HK-2 (cell line): ENCODE measurements around the gene SHISA8.

Source experiments
- DNase-seq: peaks from one replicate; pipeline ENCODE4 v3.0.0-alpha.2; 2018; ENCODE audit not compliant: unreplicated experiment

Gene SHISA8

GRCh38 chr22:41933411-41934177 lies 18.7 kb upstream of the SHISA8 start:
- DNase-seq, result no peak

- no peak for DNase-seq
Observed at GRCh38 chr22:41932353-41932752, 17.5 kb upstream of the SHISA8 start.

- DNase-seq, result no peak
Observed at GRCh38 chr22:41931701-41932269, 16.9 kb upstream of the SHISA8 start.

- DNase-seq, result no peak
Observed at GRCh38 chr22:41929418-41929810, 14.5 kb upstream of the SHISA8 start.

GRCh38 chr22:41928593-41929417 lies 13.9 kb upstream of the SHISA8 start:
- DNase-seq, result no peak

GRCh38 chr22:41927813-41928212 lies 12.9 kb upstream of the SHISA8 start:
- DNase-seq, result no peak

GRCh38 chr22:41925783-41926460 lies 11.0 kb upstream of the SHISA8 start:
- peak; percentile 55 for DNase-seq

GRCh38 chr22:41923595-41924276 lies 8.9 kb upstream of the SHISA8 start:
- DNase-seq, result no peak

- DNase-seq, result no peak
Observed at GRCh38 chr22:41922940-41923594, 8.2 kb upstream of the SHISA8 start.

GRCh38 chr22:41922328-41922727 lies 7.5 kb upstream of the SHISA8 start:
- DNase-seq, result no peak

GRCh38 chr22:41920271-41920976 lies 5.5 kb upstream of the SHISA8 start:
- DNase-seq, result no peak

GRCh38 chr22:41919357-41920224 lies 4.7 kb upstream of the SHISA8 start:
- no peak for DNase-seq

GRCh38 chr22:41917903-41918791 lies 3.3 kb upstream of the SHISA8 start:
- DNase-seq, result peak; percentile 50

GRCh38 chr22:41917375-41917902 lies 2.6 kb upstream of the SHISA8 start:
- DNase-seq, result no peak

GRCh38 chr22:41916745-41917358 lies 2.0 kb upstream of the SHISA8 start:
- no peak for DNase-seq

GRCh38 chr22:41915786-41916493 lies 1.1 kb upstream of the SHISA8 start:
- DNase-seq, result no peak

GRCh38 chr22:41914611-41915034 lies 251 bp downstream of the SHISA8 start:
- no peak for DNase-seq
